ENCODE results near the gene TFB1M. TPM values are rescaled to one million over a fixed set of nuclear protein-coding genes. Genes with fewer than 3 reads are reported as not detected.

The TFB1M gene
- total RNA-seq, 2 experiments from 2014 or later = 7.2 to 9.2 TPM

DNA sequence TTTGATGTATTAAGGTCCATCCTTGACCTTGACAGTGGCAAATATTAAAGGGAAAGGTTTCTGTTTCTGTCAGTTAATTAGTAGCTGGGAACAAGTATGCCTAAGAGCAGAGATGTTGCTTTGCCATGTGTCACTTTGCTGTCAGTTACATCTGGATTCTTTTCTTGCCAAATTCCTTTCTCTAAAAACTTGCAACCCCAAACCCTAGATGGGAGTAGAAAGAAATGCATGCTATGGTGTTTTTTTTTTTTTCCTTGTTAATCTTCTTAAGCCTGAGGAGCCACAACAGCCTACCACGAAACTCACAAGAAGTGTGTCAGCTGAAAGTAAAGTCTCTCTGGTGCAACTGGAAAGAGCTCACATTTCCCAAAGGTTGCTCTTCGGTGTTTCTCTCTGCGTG lies 68.5 kb downstream of the TFB1M start:
- no peak for ATAC-seq (ENCODE audit: poor library complexity)
- H3K27me3 Mint-ChIP-seq = no peaks in the 10 kb centered on the region
- ChIA-PET CTCF (no interaction called here), POLR2A (no interaction called here)
- no peaks in the 10 kb centered on the region for H3K4me1 Mint-ChIP-seq (ENCODE audit: low read depth)
- no peak for DNase-seq
- Histone ChIP-seq H3K9me3 (ENCODE audit: control insufficient read depth in 1 of 2, insufficient read depth in 1 of 2, low read length in 2 of 2) (no peaks in the 10 kb centered on the region), H3K27me3 (ENCODE audit: control insufficient read depth in 1 of 2, insufficient read depth in 2 of 2, low read length in 2 of 2) (no peaks in the 10 kb centered on the region), H3K4me1 (ENCODE audit: insufficient read depth, low read length) (no peaks in the 10 kb centered on the region), H3K4me3 (ENCODE audit: low read length) (no peak overlapping the region), H3K27ac (ENCODE audit: low read depth in 1 of 2, low read length in 2 of 2) (no peak overlapping the region), H3K36me3 (ENCODE audit: insufficient read depth, low read length) (no peaks in the 10 kb centered on the region)
- intact Hi-C loops (cut with DNase I, micrococcal nuclease) = loop anchor here in 1 of 2 experiments (5.0 kb wide), 1 partner anchor 69 kb away; no protein-coding TSS in a partner anchor
- no peak overlapping the region for H3K4me3 Mint-ChIP-seq
- H3K9me3 Mint-ChIP-seq = no peaks in the 10 kb centered on the region
- H3K27ac Mint-ChIP-seq = no peak overlapping the region
- H3K36me3 Mint-ChIP-seq (ENCODE audit: low read depth) = peaks cover 9% of the 10 kb centered on the region
- TF ChIP-seq, protein P1, sequence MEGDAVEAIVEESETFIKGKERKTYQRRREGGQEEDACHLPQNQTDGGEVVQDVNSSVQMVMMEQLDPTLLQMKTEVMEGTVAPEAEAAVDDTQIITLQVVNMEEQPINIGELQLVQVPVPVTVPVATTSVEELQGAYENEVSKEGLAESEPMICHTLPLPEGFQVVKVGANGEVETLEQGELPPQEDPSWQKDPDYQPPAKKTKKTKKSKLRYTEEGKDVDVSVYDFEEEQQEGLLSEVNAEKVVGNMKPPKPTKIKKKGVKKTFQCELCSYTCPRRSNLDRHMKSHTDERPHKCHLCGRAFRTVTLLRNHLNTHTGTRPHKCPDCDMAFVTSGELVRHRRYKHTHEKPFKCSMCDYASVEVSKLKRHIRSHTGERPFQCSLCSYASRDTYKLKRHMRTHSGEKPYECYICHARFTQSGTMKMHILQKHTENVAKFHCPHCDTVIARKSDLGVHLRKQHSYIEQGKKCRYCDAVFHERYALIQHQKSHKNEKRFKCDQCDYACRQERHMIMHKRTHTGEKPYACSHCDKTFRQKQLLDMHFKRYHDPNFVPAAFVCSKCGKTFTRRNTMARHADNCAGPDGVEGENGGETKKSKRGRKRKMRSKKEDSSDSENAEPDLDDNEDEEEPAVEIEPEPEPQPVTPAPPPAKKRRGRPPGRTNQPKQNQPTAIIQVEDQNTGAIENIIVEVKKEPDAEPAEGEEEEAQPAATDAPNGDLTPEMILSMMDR (IDR thresholded peaks at IDR 0.05) = no peak

GRCh38 chr6:155245193-155245592 lies 69.1 kb downstream of the TFB1M start:
- Histone ChIP-seq H3K27me3 (ENCODE audit: control insufficient read depth in 1 of 2, insufficient read depth in 2 of 2, low read length in 2 of 2) (no peaks in the 10 kb centered on the region), H3K4me3 (ENCODE audit: low read length) (no peak overlapping the region), H3K9me3 (ENCODE audit: control insufficient read depth in 1 of 2, insufficient read depth in 1 of 2, low read length in 2 of 2) (no peaks in the 10 kb centered on the region), H3K4me1 (ENCODE audit: insufficient read depth, low read length) (no peaks in the 10 kb centered on the region), H3K27ac (ENCODE audit: low read depth in 1 of 2, low read length in 2 of 2) (no peak overlapping the region), H3K36me3 (ENCODE audit: insufficient read depth, low read length) (no peaks in the 10 kb centered on the region)
- CTCF ChIA-PET = no interaction called here
- no peaks in the 10 kb centered on the region for H3K4me1 Mint-ChIP-seq (ENCODE audit: low read depth)
- POLR2A ChIA-PET = no interaction called here
- no peaks in the 10 kb centered on the region for H3K27me3 Mint-ChIP-seq
- ATAC-seq (ENCODE audit: poor library complexity) (no peak), DNase-seq (no peak)
- no peaks in the 10 kb centered on the region for H3K9me3 Mint-ChIP-seq
- intact Hi-C loops (cut with DNase I, micrococcal nuclease) = loop anchor here in 1 of 2 experiments (5.0 kb wide), 1 partner anchor 68 kb away; no protein-coding TSS in a partner anchor
- TF ChIP-seq, protein P1 (IDR thresholded peaks at IDR 0.05) = no peak
- no peak overlapping the region for H3K27ac Mint-ChIP-seq
- no peak overlapping the region for H3K4me3 Mint-ChIP-seq
- peaks cover 4% of the 10 kb centered on the region for H3K36me3 Mint-ChIP-seq (ENCODE audit: low read depth)

DNA sequence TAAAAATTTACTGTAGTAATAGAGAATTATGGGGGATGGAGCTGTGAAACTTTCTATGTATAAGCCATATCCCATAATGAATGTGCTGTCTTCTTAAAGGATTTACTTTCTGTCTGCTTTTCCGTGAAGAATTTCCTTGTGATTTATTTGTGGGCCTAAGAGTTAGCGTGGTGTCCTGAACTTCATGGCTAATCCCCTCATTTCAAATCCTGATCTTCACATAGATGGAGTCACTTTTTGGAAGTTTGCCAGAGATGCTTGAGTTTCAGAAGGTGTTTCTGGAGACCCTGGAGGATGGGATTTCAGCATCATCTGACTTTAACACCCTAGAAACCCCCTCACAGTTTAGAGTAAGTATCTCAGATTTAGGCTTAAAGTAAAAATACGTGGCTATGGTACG lies 69.8 kb downstream of the TFB1M start:
- Mint-ChIP-seq H3K4me3 (no peak overlapping the region), H3K4me1 (ENCODE audit: low read depth) (no peaks in the 10 kb centered on the region), H3K27me3 (no peaks in the 10 kb centered on the region), H3K9me3 (no peaks in the 10 kb centered on the region), H3K27ac (no peak overlapping the region), H3K36me3 (ENCODE audit: low read depth) (no peaks in the 10 kb centered on the region)
- CTCF ChIA-PET = no interaction called here
- Histone ChIP-seq H3K36me3 (ENCODE audit: insufficient read depth, low read length) (no peaks in the 10 kb centered on the region), H3K27me3 (ENCODE audit: control insufficient read depth in 1 of 2, insufficient read depth in 2 of 2, low read length in 2 of 2) (no peaks in the 10 kb centered on the region), H3K9me3 (ENCODE audit: control insufficient read depth in 1 of 2, insufficient read depth in 1 of 2, low read length in 2 of 2) (no peaks in the 10 kb centered on the region), H3K27ac (ENCODE audit: low read depth in 1 of 2, low read length in 2 of 2) (no peak overlapping the region), H3K4me1 (ENCODE audit: insufficient read depth, low read length) (no peaks in the 10 kb centered on the region), H3K4me3 (ENCODE audit: low read length) (no peak overlapping the region)
- TF ChIP-seq, protein P1 (IDR thresholded peaks at IDR 0.05) = no peak
- DNase-seq (no peak), ATAC-seq (ENCODE audit: poor library complexity) (no peak)
- intact Hi-C loops (cut with DNase I, micrococcal nuclease) = no loop called here
- POLR2A ChIA-PET = no interaction called here

All from CD4-positive, alpha-beta T cell (primary cell).